Activated CD4-positive, alpha-beta T cell treated with anti-CD3 and anti-CD28 coated beads, Interleukin-2, amount 10 ng/mL, durations not matched to agents 7 days and 5 days (primary cell): Measurements from ENCODE around the gene PCDHGA3. TPM values are rescaled to one million over a fixed set of nuclear protein-coding genes. Genes with fewer than 3 reads are reported as not detected.
"Not testable (repeated sequence)": the region's sequence is repeated elsewhere in the genome, so short reads cannot be mapped to it uniquely, and the experiment has no call there.

ENCODE experiments used
- CTCF ChIA-PET: fragments of 350-600 bp; sonication (Branson Sonifier 250); formaldehyde crosslinking; loops from one replicate; lab custom pipeline; 2021; ENCODE audit warnings: antibody characterized with exemption; lab: Charles Lee
- POLR2A ChIA-PET: fragments of 350-600 bp; sonication (Branson Sonifier 250); formaldehyde crosslinking; loops from one replicate; lab custom pipeline; 2021; ENCODE audit warnings: antibody characterized with exemption; lab: Charles Lee
- DNase-seq: peaks from one replicate; pipeline ENCODE4 v3.0.0-alpha.2; 2020
- H3K27ac Mint-ChIP-seq: one replicate; pipeline ENCODE4 v1.8.0; 2021; ENCODE audit warnings: mild to moderate bottlenecking, moderate library complexity, mixed read lengths
- H3K27me3 Mint-ChIP-seq: one replicate; pipeline ENCODE4 v1.8.0; 2021; ENCODE audit warnings: mixed read lengths
- H3K36me3 Mint-ChIP-seq: one replicate; pipeline ENCODE4 v1.8.0; 2021; ENCODE audit warnings: low read depth, mixed read lengths
- H3K4me1 Mint-ChIP-seq: one replicate; pipeline ENCODE4 v1.8.0; 2021; ENCODE audit warnings: mixed read lengths
- H3K4me3 Mint-ChIP-seq: one replicate; pipeline ENCODE4 v1.8.0; 2021; ENCODE audit warnings: mild to moderate bottlenecking, moderate library complexity, mixed read lengths
- H3K9me3 Mint-ChIP-seq: one replicate; pipeline ENCODE4 v1.8.0; 2021; ENCODE audit warnings: mixed read lengths
- total RNA-seq, 2 experiments: library from RNA; stranded (reverse); gene quantifications; one replicate each; pipeline ENCODE4 v1.2.3, GENCODE V29; 2021

Gene PCDHGA3
- not detected for total RNA-seq

DNA sequence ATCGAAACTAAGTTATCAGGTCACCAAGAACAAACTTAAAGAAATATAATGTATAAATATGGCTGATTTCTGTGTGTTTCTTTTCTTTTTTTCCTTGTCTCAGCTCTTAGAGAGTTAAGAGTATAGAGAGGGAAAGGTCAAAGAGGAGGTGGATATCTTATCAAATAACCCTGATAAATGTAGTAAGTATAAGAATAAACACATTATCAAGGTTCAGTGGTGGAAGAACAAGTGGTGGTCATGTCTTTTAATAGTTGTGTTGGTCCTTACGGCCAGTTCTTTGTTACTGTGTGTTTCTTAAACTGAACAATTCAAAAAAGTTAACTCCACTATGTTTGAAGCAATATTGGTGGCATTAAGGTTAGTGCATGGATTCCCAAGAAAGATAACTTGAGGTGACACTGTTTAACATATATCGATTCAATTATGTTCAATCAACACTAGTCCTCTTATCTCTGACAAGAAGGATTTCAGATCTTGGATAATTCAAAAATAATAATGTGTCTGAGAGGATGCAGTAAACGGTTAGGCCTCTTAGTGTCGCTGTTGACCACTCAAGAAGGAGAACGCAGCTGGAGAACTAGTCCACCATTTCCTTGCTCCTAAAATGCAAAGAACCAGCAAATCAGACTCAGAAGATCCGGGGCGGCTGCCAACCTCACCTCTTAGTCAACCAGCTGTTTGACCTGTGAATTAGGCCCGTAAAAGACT lies at the start of gene PCDHGA3:
PCDHGA3 (plus strand) TSS at position 588 of the 711 bp plus-strand sequence. CDS start 205 bp downstream, outside the sequence.
- ChIA-PET POLR2A (no interaction called here), CTCF (interaction anchor here (0.7 to 2.4 kb wide), 8 partner anchors 12 to 519 kb away, joined by 3 to 7 read pairs (median 4); partner anchors contain the start of genes PCDHGA12, PCDHGA4, PCDHGB3 and PCDHGB6)
- Mint-ChIP-seq H3K9me3 (peaks cover 29% of the 10 kb centered on the region), H3K4me1 (no peaks in the 10 kb centered on the region), H3K4me3 (peak within 1 kb of the TSS; percentile 60), H3K36me3 (peaks cover 7% of the 10 kb centered on the region), H3K27ac (no peak within 1 kb of the TSS), H3K27me3 (peaks cover 28% of the 10 kb centered on the region)
- DNase-seq: peak; percentile 28

DNA sequence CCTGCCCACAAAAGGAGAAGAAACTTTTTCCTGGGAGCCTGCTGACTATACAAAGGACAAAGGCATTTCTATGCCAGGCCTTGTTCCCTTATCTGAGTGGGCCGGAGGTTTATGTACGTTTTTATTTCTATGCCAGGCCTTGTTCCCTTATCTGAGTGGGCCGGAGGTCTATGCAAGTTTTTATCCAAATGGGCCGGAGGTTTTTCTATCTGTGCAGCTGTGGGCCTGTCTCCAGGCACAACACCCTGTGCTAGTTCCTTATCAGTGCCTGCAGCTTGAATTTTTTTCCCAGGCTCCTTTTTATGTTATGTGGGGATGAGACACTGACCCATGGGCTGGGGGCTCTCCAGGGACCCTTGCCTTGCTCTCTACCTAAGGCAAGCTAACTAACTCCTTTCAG lies 45.3 kb upstream of the PCDHGA3 start:
- peaks cover 50% of the 10 kb centered on the region for H3K9me3 Mint-ChIP-seq
- no peak overlapping the region for H3K27ac Mint-ChIP-seq
- CTCF ChIA-PET: no interaction called here
- POLR2A ChIA-PET: no interaction called here
- no peaks in the 10 kb centered on the region for H3K4me1 Mint-ChIP-seq
- H3K4me3 Mint-ChIP-seq: no peak overlapping the region
- H3K27me3 Mint-ChIP-seq: no peaks in the 10 kb centered on the region
- DNase-seq: no peak
- H3K36me3 Mint-ChIP-seq: peaks cover 6% of the 10 kb centered on the region

GRCh38 chr5:141303756-141304155 lies 39.9 kb upstream of the PCDHGA3 start, which contains the start of gene SLC25A2:
Gene SLC25A2 (minus strand): TSS chr5:141304049. CDS start chr5:141303865, 184 bp downstream.
- H3K27ac Mint-ChIP-seq: no peak within 1 kb of the TSS
- POLR2A ChIA-PET: no interaction called here
- H3K9me3 Mint-ChIP-seq: peaks cover 62% of the 10 kb centered on the region
- H3K27me3 Mint-ChIP-seq: no peaks in the 10 kb centered on the region
- CTCF ChIA-PET: interaction anchor here (0.9 kb wide), 1 partner anchor 16 kb away, joined by 7 read pairs; no protein-coding TSS in a partner anchor
- peaks cover 12% of the 10 kb centered on the region for H3K36me3 Mint-ChIP-seq
- no peak for DNase-seq
- H3K4me1 Mint-ChIP-seq: no peaks in the 10 kb centered on the region
- H3K4me3 Mint-ChIP-seq: no peak within 1 kb of the TSS

DNA sequence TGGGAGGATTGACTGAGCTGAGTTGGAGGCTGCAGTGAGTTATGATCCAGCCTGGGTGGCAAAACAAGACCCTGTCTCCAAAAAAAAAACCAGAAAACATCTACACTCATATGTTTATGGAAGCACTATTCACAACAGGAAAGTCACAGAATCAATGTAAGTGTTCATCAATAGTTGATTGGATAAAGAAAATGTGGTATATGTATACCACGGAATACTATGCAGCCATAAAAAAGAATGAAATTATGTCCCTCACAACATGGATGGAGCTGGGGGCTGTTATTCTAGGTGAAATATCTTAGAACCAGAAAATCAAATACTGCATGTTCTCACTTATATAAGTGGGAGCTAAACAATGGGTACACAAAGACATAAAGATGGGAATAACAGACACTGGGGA lies 37.0 kb upstream of the PCDHGA3 start:
- Mint-ChIP-seq H3K4me1 (no peaks in the 10 kb centered on the region), H3K4me3 (no peak overlapping the region), H3K36me3 (peaks cover 14% of the 10 kb centered on the region), H3K27me3 (no peaks in the 10 kb centered on the region), H3K9me3 (peaks cover 55% of the 10 kb centered on the region), H3K27ac (no peak overlapping the region)
- DNase-seq: no peak
- POLR2A ChIA-PET: no interaction called here
- CTCF ChIA-PET: interaction anchor here (0.6 kb wide), 1 partner anchor 44 kb away, joined by 3 read pairs; no protein-coding TSS in a partner anchor

DNA sequence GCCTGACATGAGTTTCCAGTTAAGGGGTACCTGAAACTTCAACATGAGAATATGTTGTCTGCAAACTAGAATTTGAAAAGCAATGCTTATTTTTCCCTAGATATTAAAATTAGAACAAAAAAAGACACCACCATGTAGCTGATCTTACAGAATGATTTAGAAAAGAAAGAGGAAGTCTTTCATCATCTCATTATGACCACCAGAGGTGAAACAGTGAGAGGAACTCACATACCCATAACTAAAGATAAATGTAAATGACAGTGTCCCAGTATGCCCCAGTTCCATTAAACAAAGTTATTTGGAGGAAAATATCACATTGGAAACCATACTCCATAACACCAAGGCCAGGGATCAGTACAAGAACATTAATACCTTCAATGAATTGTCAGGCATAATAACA lies 29.9 kb upstream of the PCDHGA3 start:
- peaks cover 52% of the 10 kb centered on the region for H3K9me3 Mint-ChIP-seq
- H3K36me3 Mint-ChIP-seq: peaks cover 58% of the 10 kb centered on the region
- H3K4me1 Mint-ChIP-seq: peaks cover 6% of the 10 kb centered on the region
- CTCF ChIA-PET: no interaction called here
- H3K27me3 Mint-ChIP-seq: no peaks in the 10 kb centered on the region
- DNase-seq: no peak
- POLR2A ChIA-PET: no interaction called here
- H3K4me3 Mint-ChIP-seq: no peak overlapping the region
- H3K27ac Mint-ChIP-seq: no peak overlapping the region

GRCh38 chr5:141316963-141317362 lies 26.7 kb upstream of the PCDHGA3 start:
- POLR2A ChIA-PET: interaction anchor here (0.6 kb wide), 1 partner anchor 47 kb away, joined by 3 read pairs; the partner anchor contains the start of gene PCDHGA5
- peaks cover 30% of the 10 kb centered on the region for H3K4me1 Mint-ChIP-seq
- H3K36me3 Mint-ChIP-seq: peaks cover 83% of the 10 kb centered on the region
- H3K27ac Mint-ChIP-seq, H3K4me3 Mint-ChIP-seq, H3K27me3 Mint-ChIP-seq, CTCF ChIA-PET, DNase-seq: not testable (repeated sequence)
- H3K9me3 Mint-ChIP-seq: peaks cover 62% of the 10 kb centered on the region

DNA sequence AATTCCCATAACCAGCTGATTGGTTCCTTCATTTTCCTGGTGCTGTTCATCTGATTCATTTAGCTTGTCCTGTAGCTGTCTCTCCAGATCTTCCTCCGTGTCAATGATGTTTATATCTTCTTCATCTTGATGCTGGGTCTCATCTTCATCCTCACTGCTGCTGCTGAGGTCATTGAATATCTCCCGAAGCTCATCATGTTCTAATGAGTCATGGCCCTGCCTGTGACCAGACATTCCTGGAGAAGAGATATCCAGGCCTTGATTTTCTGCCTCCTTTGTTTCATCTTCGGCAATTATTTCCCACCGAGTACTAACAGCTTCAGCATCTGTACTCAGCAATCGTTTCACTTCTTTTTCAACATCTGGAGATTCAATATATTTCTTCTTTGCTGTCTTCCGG lies 24.4 kb upstream of the PCDHGA3 start:
- peaks cover 30% of the 10 kb centered on the region for H3K4me1 Mint-ChIP-seq
- ChIA-PET CTCF (interaction anchor here (0.7 to 4.3 kb wide), 9 partner anchors 10 to 517 kb away, joined by 3 to 40 read pairs (median 8); partner anchors contain the start of genes PCDHGA1, PCDHGA2 and PCDHGB1), POLR2A (no interaction called here)
- peaks cover 54% of the 10 kb centered on the region for H3K9me3 Mint-ChIP-seq
- H3K27me3 Mint-ChIP-seq: no peaks in the 10 kb centered on the region
- H3K36me3 Mint-ChIP-seq: peaks cover 69% of the 10 kb centered on the region
- H3K27ac Mint-ChIP-seq: peak overlapping the region; percentile 33
- DNase-seq: no peak
- H3K4me3 Mint-ChIP-seq: peak overlapping the region; percentile 89

GRCh38 chr5:141319699-141320098 lies 23.9 kb upstream of the PCDHGA3 start:
- DNase-seq: no peak
- Mint-ChIP-seq H3K4me3 (peak overlapping the region; percentile 89), H3K9me3 (peaks cover 53% of the 10 kb centered on the region), H3K27ac (peak overlapping the region; percentile 98), H3K4me1 (peaks cover 30% of the 10 kb centered on the region), H3K27me3 (no peaks in the 10 kb centered on the region), H3K36me3 (peaks cover 67% of the 10 kb centered on the region)
- POLR2A ChIA-PET: no interaction called here
- CTCF ChIA-PET: interaction anchor here (0.6 to 4.3 kb wide), 20 partner anchors 8 to 1073 kb away, joined by 3 to 40 read pairs (median 4); partner anchors contain the start of genes PCDHGA1, PCDHGA2, PCDHGA3 and PCDHGB1

DNA sequence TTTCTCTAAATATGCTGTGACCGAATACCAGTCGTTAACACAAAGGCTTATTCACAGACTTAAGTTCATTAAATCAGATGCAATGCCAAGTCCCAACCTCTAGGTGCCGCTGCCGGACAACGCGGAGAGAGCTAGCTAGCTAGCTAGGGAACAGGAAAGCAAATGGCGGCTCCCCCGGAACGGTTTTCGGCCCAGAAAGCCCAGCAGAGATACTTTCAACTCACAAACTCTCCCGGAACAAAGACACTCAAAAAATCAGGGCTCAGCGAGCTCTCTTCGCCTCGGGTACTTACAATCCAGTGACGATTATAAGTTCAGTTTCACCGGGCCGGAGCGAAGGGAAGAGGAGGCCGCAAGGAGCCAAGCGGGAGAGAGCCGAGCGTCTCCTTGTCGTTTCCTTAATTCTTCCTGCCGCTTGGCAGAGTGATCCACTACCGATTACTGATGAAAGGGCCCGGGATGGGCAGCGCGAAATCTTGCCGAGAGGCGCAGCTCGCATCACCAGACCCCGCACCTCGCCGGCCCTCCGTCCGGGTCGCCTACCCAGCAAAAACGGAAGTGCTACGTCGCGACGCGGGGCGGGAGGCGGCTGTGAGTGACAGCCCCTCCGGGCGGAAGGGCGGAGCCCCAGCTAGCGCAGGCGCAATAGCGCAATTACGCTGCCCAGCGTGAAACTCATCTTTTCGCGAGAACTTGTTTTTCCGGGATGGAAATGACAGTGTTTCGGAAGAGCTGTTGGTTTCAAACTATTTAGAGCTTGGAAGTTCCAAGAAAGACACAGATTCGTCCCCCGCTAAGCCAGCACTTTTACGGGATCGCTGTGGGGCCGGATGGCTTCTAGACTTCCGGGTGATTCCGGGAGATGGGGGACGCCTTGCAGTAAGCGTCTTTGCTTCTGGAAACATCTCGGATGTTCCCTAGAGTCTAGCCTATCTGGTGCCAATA lies 23.1 kb upstream of the PCDHGA3 start, which contains the start of gene TAF7:
TAF7 (minus strand) TSS at position 560 of the 945 bp plus-strand sequence. CDS start 740 bp downstream, outside the sequence.
- peaks cover 47% of the 10 kb centered on the region for H3K9me3 Mint-ChIP-seq
- POLR2A ChIA-PET: interaction anchor here (0.6 kb wide), 1 partner anchor 570 kb away, joined by 3 read pairs; no protein-coding TSS in a partner anchor

DNA sequence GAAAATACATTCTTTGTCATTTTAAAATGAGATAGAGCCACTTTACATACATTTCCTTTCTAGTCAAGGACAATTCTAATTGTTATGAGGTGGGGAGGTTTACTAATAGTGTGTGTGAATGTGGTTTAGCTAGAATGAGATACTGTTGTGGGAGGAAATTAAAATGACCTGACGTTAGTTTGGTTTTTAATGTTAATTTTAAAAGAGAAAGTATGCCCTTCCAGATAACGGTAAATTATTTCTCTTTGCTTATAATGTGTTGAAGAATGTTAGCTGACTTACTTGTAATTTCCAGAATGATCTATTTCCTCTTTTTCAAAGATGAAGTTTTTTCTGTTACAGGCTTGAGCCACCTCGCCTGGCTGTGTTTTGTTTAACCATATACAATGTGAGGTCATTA lies 21.4 kb upstream of the PCDHGA3 start:
- CTCF ChIA-PET: no interaction called here
- Mint-ChIP-seq H3K36me3 (peaks cover 44% of the 10 kb centered on the region), H3K4me3 (no peak overlapping the region), H3K4me1 (peaks cover 37% of the 10 kb centered on the region), H3K27ac (peak overlapping the region; percentile 9), H3K27me3 (peaks cover 2% of the 10 kb centered on the region), H3K9me3 (peaks cover 50% of the 10 kb centered on the region)
- POLR2A ChIA-PET: no interaction called here
- no peak for DNase-seq

More for the DNA sequence above, 23.1 kb upstream of the PCDHGA3 start, which contains the start of gene TAF7:
- peak within 1 kb of the TSS; percentile 98 for H3K27ac Mint-ChIP-seq
- H3K4me1 Mint-ChIP-seq: peaks cover 30% of the 10 kb centered on the region
- no peaks in the 10 kb centered on the region for H3K27me3 Mint-ChIP-seq
- H3K4me3 Mint-ChIP-seq: peak within 1 kb of the TSS; percentile 89
- peak; percentile 93 for DNase-seq
- CTCF ChIA-PET: interaction anchor here (0.6 to 4.3 kb wide), 23 partner anchors 9 to 1073 kb away, joined by 3 to 40 read pairs (median 3); partner anchors contain the start of genes IK, PCDHGA1, PCDHGA2 and PCDHGA3
- H3K36me3 Mint-ChIP-seq: peaks cover 60% of the 10 kb centered on the region

GRCh38 chr5:141326088-141326854 lies 17.4 kb upstream of the PCDHGA3 start:
- POLR2A ChIA-PET: no interaction called here
- Mint-ChIP-seq H3K36me3 (peaks cover 9% of the 10 kb centered on the region), H3K27ac (no peak overlapping the region)

More at GRCh38 chr5:141326088-141326854, 17.4 kb upstream of the PCDHGA3 start:
- peaks cover 33% of the 10 kb centered on the region for H3K9me3 Mint-ChIP-seq
- H3K27me3 Mint-ChIP-seq: peaks cover 16% of the 10 kb centered on the region
- DNase-seq: peak; percentile 70
- CTCF ChIA-PET: interaction anchor here (0.7 to 2.5 kb wide), 4 partner anchors 24 to 1503 kb away, joined by 3 to 8 read pairs (median 4); partner anchors contain the start of gene PCDHGB1
- peak overlapping the region; percentile 79 for H3K4me3 Mint-ChIP-seq
- H3K4me1 Mint-ChIP-seq: peaks cover 10% of the 10 kb centered on the region
